ENCODE data around the gene HNRNPH2.

HNRNPH2 gene

DNA sequence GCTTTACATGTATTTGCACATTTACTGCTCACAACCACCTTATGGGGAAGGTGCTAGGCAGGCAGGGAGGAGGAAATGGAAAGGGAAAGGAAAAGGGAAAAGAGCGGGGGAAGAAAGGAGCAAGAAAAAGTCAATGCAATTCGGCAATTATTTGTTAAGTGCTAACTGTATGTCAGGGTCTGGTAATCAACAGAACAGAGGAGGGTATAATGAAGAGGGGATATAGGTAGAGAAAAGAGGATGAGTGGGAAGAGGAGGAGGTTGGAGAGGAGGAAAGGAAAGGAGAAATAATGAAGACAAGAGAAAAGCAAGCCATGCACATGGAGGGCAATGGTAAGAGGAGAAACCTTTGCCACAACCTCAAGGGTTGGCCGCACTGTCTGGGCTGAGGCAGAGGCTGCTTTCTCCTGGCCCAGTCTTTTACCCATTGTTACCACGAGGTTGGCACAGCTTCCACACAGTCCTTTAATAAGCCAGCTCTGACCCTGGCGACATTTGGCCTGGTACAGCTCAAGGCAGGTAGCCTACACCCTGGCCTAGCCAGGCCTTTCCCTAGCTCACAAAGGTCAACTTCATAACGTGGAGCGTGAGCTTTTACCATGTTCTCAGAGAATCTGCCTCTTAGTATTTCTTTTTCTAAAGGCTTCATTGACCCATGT lies 22.9 kb upstream of the HNRNPH2 start:
- no peaks in the 10 kb centered on the region for H3K4me1 ChIP-seq (ENCODE audit: control insufficient read depth in 1 of 2, insufficient read depth in 2 of 2, low read length in 2 of 2)
- peak overlapping the region; percentile 45 for H3K27ac ChIP-seq (ENCODE audit: low read length)
- H3K27me3 ChIP-seq (ENCODE audit: low read depth, low read length): no peaks in the 10 kb centered on the region
- no peak overlapping the region for H3K4me3 ChIP-seq (ENCODE audit: low read depth in 1 of 2, low read length in 2 of 2)
- no peaks in the 10 kb centered on the region for H3K9me3 ChIP-seq (ENCODE audit: control insufficient read depth in 1 of 2, low read length in 2 of 2)
- no peaks in the 10 kb centered on the region for H3K36me3 ChIP-seq (ENCODE audit: control insufficient read depth in 1 of 2, insufficient read depth in 2 of 2, low read length in 2 of 2)

DNA sequence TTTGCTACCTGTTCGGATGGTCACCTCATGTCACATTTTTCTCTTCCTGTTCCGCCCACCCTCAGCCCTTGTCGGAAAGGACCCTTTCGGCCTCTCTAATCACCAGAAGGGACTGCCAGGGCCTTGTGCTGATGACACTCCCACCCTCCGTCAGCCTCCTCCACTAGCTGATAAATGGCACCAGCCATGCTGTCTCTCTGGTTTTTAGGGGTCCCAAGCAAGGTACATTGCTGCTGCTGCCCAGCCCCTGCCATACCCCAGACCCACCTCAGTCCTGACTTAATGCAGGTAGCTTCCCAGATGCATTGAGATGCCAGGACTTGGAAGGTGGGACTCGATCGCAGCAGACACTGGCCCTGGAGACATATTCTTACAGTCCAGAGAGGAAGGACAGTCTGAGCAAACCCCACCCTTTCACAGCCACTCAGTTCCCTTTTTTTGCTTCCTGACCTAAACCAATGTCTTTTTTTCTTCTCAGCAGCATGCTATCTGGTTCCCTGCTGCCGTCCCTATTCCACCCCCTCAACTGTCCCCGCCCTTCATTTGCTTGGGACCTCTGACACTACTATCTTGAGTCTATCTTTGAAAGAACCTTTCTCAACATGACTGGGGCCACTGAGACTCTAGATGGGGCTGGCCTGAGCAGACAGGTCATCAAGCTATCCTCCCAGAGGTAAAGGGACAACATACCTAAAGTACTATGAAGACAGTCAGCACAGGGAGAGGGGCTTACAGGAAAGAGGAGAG lies 22.1 kb upstream of the HNRNPH2 start, which contains the start of gene BTK:
Gene BTK (minus strand): TSS at position 397 of the 747 bp plus-strand sequence. CDS start 10,907 bp downstream, outside the sequence.
- Histone ChIP-seq H3K36me3 (ENCODE audit: control insufficient read depth in 1 of 2, insufficient read depth in 2 of 2, low read length in 2 of 2) (no peaks in the 10 kb centered on the region), H3K9me3 (ENCODE audit: control insufficient read depth in 1 of 2, low read length in 2 of 2) (no peaks in the 10 kb centered on the region), H3K27ac (ENCODE audit: low read length) (peak within 1 kb of the TSS; percentile 45), H3K27me3 (ENCODE audit: low read depth, low read length) (no peaks in the 10 kb centered on the region), H3K4me3 (ENCODE audit: low read depth in 1 of 2, low read length in 2 of 2) (no peak within 1 kb of the TSS), H3K4me1 (ENCODE audit: control insufficient read depth in 1 of 2, insufficient read depth in 2 of 2, low read length in 2 of 2) (no peaks in the 10 kb centered on the region)

DNA sequence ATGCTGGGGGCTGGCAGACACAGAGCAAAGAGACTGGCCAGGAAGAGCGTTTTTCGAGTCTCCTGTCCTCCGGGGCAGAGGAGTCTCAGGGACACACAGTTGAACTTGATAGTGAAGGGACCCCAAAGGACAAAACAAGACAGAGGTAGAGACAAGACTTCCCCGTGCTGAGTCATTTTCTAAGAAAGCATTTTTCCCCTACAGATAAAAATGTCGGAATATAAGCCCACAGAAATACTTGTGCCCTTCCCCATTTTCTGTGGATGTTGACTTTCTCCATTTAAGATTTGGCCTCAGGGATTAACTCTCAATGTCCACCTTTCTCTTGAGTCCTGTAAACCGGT lies 21.5 kb upstream of the HNRNPH2 start:
- H3K9me3 ChIP-seq (ENCODE audit: control insufficient read depth in 1 of 2, low read length in 2 of 2): no peaks in the 10 kb centered on the region
- H3K4me3 ChIP-seq (ENCODE audit: low read depth in 1 of 2, low read length in 2 of 2): no peak overlapping the region
- H3K27me3 ChIP-seq (ENCODE audit: low read depth, low read length): no peaks in the 10 kb centered on the region
- peaks cover 0 to 2% of the 10 kb centered on the region in 2 donors for H3K4me1 ChIP-seq (ENCODE audit: control insufficient read depth in 1 of 2, insufficient read depth in 2 of 2, low read length in 2 of 2)
- no peaks in the 10 kb centered on the region for H3K36me3 ChIP-seq (ENCODE audit: control insufficient read depth in 1 of 2, insufficient read depth in 2 of 2, low read length in 2 of 2)
- no peak overlapping the region for H3K27ac ChIP-seq (ENCODE audit: low read length)

DNA sequence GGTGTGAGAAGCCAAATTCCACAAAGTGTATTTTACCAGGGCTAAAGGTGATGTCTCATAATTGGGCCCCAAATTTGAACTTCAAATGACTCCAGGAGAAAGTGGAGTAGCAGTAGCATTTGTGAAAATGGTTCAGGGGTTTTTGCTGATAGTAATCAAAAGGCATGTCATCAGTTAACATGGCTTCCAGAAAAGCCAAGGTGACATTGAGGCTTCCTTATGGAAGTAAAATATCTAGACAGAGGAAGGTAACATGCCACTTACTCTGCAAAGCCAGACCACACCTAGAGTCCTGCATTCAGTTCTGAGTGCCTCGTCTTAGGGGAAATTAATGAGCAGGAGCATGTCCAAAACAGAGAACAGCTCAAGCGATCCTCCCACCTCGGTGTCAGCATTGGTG lies 19.4 kb upstream of the HNRNPH2 start:
- Histone ChIP-seq H3K9me3 (ENCODE audit: control insufficient read depth in 1 of 2, low read length in 2 of 2) (no peaks in the 10 kb centered on the region), H3K4me1 (ENCODE audit: control insufficient read depth in 1 of 2, insufficient read depth in 2 of 2, low read length in 2 of 2) (peaks cover 0 to 4% of the 10 kb centered on the region in 2 donors), H3K27me3 (ENCODE audit: low read depth, low read length) (no peaks in the 10 kb centered on the region), H3K27ac (ENCODE audit: low read length) (no peak overlapping the region), H3K4me3 (ENCODE audit: low read depth in 1 of 2, low read length in 2 of 2) (no peak overlapping the region), H3K36me3 (ENCODE audit: control insufficient read depth in 1 of 2, insufficient read depth in 2 of 2, low read length in 2 of 2) (peaks cover 6 to 11% of the 10 kb centered on the region in 2 donors)

DNA sequence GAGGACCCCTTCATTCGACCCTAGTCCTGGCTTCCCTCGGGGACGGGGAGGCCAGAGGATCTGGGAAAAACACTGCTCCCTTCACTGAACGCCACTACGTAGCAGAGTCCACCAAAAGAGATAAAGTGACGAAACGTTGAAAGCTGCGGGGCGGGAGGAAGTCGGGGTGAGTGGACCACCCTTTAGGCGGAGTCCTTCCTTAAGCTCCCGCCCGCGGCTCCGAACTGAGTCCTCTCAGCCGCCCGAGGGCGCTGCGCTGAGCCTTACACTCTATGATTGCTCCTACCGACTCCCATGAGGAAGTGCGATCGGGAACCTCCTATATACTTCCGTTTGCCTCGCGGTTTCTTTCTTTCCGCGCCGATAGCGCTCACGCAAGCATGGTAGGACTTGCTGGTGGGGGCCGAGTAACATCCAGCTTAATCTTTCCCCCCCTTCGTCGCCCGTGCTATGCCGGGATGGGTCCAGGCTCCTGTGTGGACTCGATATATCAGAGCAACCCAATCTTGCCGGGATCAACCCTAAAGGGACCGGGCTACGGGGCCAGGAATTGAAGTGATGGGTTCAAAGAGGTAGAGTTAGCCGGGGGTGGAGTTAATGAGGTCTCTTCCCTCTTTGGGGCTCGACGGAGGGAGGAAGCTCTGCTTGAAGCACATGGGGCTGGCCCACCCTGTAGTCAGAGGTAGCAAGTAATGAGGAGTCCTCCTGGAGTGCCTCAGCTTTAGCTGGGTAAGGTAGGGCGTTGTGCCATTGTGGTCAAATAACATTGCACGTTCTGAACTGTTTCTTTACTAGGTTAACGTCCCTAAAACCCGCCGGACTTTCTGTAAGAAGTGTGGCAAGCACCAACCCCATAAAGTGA lies 17.1 kb upstream of the HNRNPH2 start, which contains the start of gene RPL36A:
Gene RPL36A (plus strand): TSS at position 348 of the 862 bp plus-strand sequence. CDS start 33 bp downstream, at position 381.
- Histone ChIP-seq H3K36me3 (ENCODE audit: control insufficient read depth in 1 of 2, insufficient read depth in 2 of 2, low read length in 2 of 2) (peaks cover 6 to 11% of the 10 kb centered on the region in 2 donors), H3K4me1 (ENCODE audit: control insufficient read depth in 1 of 2, insufficient read depth in 2 of 2, low read length in 2 of 2) (peaks cover 0 to 4% of the 10 kb centered on the region in 2 donors), H3K4me3 (ENCODE audit: low read depth in 1 of 2, low read length in 2 of 2) (peak within 1 kb of the TSS; percentile 68 to 80), H3K27ac (ENCODE audit: low read length) (peak within 1 kb of the TSS; percentile 87), H3K27me3 (ENCODE audit: low read depth, low read length) (no peaks in the 10 kb centered on the region), H3K9me3 (ENCODE audit: control insufficient read depth in 1 of 2, low read length in 2 of 2) (no peaks in the 10 kb centered on the region)

DNA sequence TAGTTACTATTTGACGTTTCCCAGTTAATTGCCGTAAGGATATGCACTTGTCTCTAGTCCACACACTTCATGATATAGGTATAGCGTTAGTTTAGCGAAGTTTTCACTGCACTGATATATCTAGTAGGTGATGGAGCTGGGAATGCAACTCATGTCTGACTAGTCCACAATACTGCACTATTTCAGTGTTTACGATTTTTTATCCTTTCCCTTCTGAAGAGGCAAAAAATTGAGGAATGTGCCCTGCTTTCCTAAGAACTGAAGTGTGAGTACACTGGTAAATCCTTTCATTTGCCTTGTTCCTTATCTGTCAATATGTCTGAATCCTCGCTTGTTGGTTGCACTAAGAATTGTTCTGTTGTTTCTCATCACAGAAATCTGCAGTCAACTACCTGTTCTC lies 16.2 kb upstream of the HNRNPH2 start:
- peak overlapping the region; percentile 68 to 80 for H3K4me3 ChIP-seq (ENCODE audit: low read depth in 1 of 2, low read length in 2 of 2)
- no peaks in the 10 kb centered on the region for H3K27me3 ChIP-seq (ENCODE audit: low read depth, low read length)
- H3K4me1 ChIP-seq (ENCODE audit: control insufficient read depth in 1 of 2, insufficient read depth in 2 of 2, low read length in 2 of 2): peaks cover 0 to 4% of the 10 kb centered on the region in 2 donors
- no peaks in the 10 kb centered on the region for H3K9me3 ChIP-seq (ENCODE audit: control insufficient read depth in 1 of 2, low read length in 2 of 2)
- H3K36me3 ChIP-seq (ENCODE audit: control insufficient read depth in 1 of 2, insufficient read depth in 2 of 2, low read length in 2 of 2): peaks cover 6 to 11% of the 10 kb centered on the region in 2 donors
- peak overlapping the region; percentile 87 for H3K27ac ChIP-seq (ENCODE audit: low read length)

DNA sequence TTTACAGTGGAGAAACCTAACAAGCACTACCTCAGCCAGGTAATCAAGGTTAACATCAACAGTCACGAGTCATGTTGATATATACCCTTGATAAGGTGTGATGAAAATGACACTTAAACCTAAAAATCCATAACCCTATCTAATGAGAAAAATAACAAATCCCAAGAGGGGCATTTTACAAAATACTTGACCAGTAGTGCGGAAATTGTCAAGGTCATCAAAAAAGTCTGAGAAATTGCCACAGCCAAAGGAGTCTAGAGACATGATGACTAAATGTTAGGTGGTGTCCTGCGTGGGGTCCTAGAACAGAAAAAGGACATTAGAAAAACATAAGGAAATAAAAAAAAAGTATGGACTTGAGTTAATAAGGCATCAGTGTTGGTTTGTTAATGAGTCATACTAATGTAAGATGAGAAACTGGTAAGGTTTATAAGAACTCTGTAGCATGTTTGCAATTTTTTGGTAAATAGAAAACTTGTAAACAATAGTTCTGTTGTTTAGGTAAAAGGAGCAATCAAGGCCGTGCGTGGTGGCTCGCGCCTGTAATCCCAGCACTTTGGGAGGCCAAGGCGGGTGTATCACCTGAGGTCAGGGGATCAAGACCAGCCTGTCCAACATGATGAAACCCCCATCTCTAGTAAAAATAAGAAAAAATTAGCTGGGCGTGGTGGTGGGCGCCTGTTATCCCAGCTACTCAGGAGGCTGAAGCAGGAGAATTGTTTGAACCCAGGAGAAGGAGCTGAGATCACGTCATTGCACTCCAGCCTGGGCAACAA lies 14.3 kb upstream of the HNRNPH2 start:
- Histone ChIP-seq H3K36me3 (ENCODE audit: control insufficient read depth in 1 of 2, insufficient read depth in 2 of 2, low read length in 2 of 2) (peaks cover 9 to 11% of the 10 kb centered on the region in 2 donors), H3K27me3 (ENCODE audit: low read depth, low read length) (no peaks in the 10 kb centered on the region), H3K4me1 (ENCODE audit: control insufficient read depth in 1 of 2, insufficient read depth in 2 of 2, low read length in 2 of 2) (peaks cover 0 to 4% of the 10 kb centered on the region in 2 donors), H3K4me3 (ENCODE audit: low read depth in 1 of 2, low read length in 2 of 2) (no peak overlapping the region), H3K9me3 (ENCODE audit: control insufficient read depth in 1 of 2, low read length in 2 of 2) (no peaks in the 10 kb centered on the region), H3K27ac (ENCODE audit: low read length) (no peak overlapping the region)

DNA sequence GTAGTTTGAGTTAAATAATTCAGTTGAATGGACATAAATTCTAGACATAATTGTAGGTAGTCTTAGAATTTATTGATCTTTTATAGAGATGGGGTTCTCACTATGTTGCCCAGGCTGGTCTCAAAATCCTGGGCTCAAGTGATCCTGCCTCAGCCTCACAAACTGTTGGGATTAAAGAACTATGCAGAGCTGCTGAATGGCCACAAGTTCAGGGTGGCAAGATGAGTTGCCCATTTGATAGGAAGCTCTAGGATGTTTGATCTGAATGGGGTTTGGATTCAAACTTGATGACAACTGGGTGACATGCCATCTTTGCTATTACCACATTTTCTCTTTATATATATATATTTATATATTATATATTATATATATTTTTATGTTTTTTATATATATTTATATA lies 13.7 kb upstream of the HNRNPH2 start:
- peaks cover 0 to 4% of the 10 kb centered on the region in 2 donors for H3K4me1 ChIP-seq (ENCODE audit: control insufficient read depth in 1 of 2, insufficient read depth in 2 of 2, low read length in 2 of 2)
- H3K27ac ChIP-seq (ENCODE audit: low read length): no peak overlapping the region
- no peaks in the 10 kb centered on the region for H3K27me3 ChIP-seq (ENCODE audit: low read depth, low read length)
- no peak overlapping the region for H3K4me3 ChIP-seq (ENCODE audit: low read depth in 1 of 2, low read length in 2 of 2)
- no peaks in the 10 kb centered on the region for H3K9me3 ChIP-seq (ENCODE audit: control insufficient read depth in 1 of 2, low read length in 2 of 2)
- peaks cover 9 to 11% of the 10 kb centered on the region in 2 donors for H3K36me3 ChIP-seq (ENCODE audit: control insufficient read depth in 1 of 2, insufficient read depth in 2 of 2, low read length in 2 of 2)

DNA sequence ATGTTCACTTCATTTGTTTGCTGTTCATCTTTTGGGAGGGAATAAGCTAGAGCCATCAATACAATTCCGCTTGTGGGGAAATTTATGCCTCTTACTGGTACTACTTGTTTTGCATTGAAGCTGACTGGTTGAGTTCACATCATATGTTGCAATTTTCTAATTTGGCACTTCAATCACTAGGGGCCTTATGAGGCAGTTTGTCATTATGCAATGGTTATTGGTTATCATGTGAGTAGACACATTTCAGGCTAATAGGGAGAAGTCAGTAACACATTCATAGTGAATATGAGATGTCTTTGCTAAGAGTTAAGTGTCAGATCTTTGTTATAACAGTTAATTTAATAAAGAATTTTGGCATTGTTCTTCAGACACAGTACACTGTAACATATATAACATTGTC lies 12.2 kb upstream of the HNRNPH2 start:
- Histone ChIP-seq H3K4me3 (ENCODE audit: low read depth in 1 of 2, low read length in 2 of 2) (no peak overlapping the region), H3K27ac (ENCODE audit: low read length) (no peak overlapping the region), H3K27me3 (ENCODE audit: low read depth, low read length) (no peaks in the 10 kb centered on the region), H3K9me3 (ENCODE audit: control insufficient read depth in 1 of 2, low read length in 2 of 2) (no peaks in the 10 kb centered on the region), H3K4me1 (ENCODE audit: control insufficient read depth in 1 of 2, insufficient read depth in 2 of 2, low read length in 2 of 2) (peaks cover 0 to 4% of the 10 kb centered on the region in 2 donors), H3K36me3 (ENCODE audit: control insufficient read depth in 1 of 2, insufficient read depth in 2 of 2, low read length in 2 of 2) (peaks cover 9 to 11% of the 10 kb centered on the region in 2 donors)

DNA sequence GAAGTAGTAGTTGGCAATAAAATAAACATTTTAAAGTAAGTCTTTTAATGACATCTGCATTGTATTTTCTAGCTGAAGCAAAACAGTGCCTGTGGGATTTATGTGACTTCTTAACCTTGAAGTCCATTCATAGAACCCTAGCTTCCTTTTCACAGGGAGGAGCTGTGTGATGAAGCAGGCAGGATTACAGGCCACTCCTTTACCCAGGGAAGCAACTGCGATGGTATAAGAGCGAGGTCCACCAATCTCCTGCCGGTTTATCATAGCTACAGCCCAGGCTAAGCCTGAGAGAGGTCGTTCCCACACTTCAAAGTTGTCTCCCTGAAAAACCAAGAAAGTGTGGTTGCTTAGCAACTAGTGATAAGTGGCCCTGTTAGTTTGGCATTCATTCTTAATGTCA lies 10.2 kb upstream of the HNRNPH2 start:
- Histone ChIP-seq H3K4me1 (ENCODE audit: control insufficient read depth in 1 of 2, insufficient read depth in 2 of 2, low read length in 2 of 2) (no peaks in the 10 kb centered on the region), H3K27ac (ENCODE audit: low read length) (no peak overlapping the region), H3K9me3 (ENCODE audit: control insufficient read depth in 1 of 2, low read length in 2 of 2) (no peaks in the 10 kb centered on the region), H3K4me3 (ENCODE audit: low read depth in 1 of 2, low read length in 2 of 2) (no peak overlapping the region), H3K36me3 (ENCODE audit: control insufficient read depth in 1 of 2, insufficient read depth in 2 of 2, low read length in 2 of 2) (peaks cover 3 to 16% of the 10 kb centered on the region in 2 donors), H3K27me3 (ENCODE audit: low read depth, low read length) (no peaks in the 10 kb centered on the region)
